Measurements from ENCODE around the gene AHDC1. TPM values are rescaled to one million over a fixed set of nuclear protein-coding genes. Genes with fewer than 3 reads are reported as not detected.

Gene AHDC1
- total and polyA plus RNA-seq, 8 donors, result 10.4 to 27.5 (median 14.9) TPM

GRCh38 chr1:27585684-27586083, 18.3 kb downstream of the AHDC1 start:
- H3K9me3 ChIP-seq, result no peaks in the 10 kb centered on the region
- H3K4me1 ChIP-seq, result no peaks in the 10 kb centered on the region
- no peaks in the 10 kb centered on the region for H3K27me3 ChIP-seq
- no peak overlapping the region for H3K27ac ChIP-seq
- intact Hi-C loops (cut with DNase I), result no loop called here
- no peak overlapping the region for H3K4me3 ChIP-seq
- ATAC-seq (no peak), FAIRE-seq (no peak), DNase-seq (peak in 1 of 6 donors; percentile 7)
- TF ChIP-seq, protein P1, sequence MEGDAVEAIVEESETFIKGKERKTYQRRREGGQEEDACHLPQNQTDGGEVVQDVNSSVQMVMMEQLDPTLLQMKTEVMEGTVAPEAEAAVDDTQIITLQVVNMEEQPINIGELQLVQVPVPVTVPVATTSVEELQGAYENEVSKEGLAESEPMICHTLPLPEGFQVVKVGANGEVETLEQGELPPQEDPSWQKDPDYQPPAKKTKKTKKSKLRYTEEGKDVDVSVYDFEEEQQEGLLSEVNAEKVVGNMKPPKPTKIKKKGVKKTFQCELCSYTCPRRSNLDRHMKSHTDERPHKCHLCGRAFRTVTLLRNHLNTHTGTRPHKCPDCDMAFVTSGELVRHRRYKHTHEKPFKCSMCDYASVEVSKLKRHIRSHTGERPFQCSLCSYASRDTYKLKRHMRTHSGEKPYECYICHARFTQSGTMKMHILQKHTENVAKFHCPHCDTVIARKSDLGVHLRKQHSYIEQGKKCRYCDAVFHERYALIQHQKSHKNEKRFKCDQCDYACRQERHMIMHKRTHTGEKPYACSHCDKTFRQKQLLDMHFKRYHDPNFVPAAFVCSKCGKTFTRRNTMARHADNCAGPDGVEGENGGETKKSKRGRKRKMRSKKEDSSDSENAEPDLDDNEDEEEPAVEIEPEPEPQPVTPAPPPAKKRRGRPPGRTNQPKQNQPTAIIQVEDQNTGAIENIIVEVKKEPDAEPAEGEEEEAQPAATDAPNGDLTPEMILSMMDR (IDR thresholded peaks at IDR 0.05), result no peak
- 50 to 52% methylated on average over 3 of the region's 3 CpGs for WGBS, 2 donors
- H3K36me3 ChIP-seq, result no peaks in the 10 kb centered on the region

GRCh38 chr1:27584453-27584852, 19.5 kb downstream of the AHDC1 start:
- no peak overlapping the region for H3K27ac ChIP-seq
- no peaks in the 10 kb centered on the region for H3K27me3 ChIP-seq
- TF ChIP-seq, protein P1 (IDR thresholded peaks at IDR 0.05), result no peak
- WGBS, 2 donors, result 97% methylated on average over 3 of the region's 3 CpGs
- DNase-seq, result no peak
- no peak for FAIRE-seq
- no peaks in the 10 kb centered on the region for H3K36me3 ChIP-seq
- no peaks in the 10 kb centered on the region for H3K9me3 ChIP-seq
- no peak for ATAC-seq
- intact Hi-C loops (cut with DNase I), result no loop called here
- no peak overlapping the region for H3K4me3 ChIP-seq
- H3K4me1 ChIP-seq, result no peaks in the 10 kb centered on the region

DNA sequence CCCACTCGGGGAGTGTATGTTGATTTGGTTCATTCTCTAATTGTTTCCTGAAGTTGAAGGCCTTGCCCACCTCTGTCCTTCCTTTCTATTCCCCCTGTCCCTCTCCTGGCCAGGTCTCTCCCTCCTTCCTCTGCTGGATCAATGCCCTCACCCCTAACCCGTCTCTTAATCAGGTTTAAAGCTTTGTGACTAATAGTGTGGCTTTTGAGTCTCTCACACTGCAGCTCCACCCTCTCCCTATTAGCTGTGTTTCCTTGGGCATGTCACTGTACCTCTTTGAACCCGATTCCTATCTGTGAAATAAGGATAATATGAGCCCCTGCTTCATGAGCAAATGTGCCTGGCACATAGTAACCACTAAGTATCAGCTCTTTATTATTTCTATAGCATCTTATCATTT, 20.5 kb downstream of the AHDC1 start:
- no peak for ATAC-seq
- H3K27ac ChIP-seq, result no peak overlapping the region
- FAIRE-seq, result no peak
- TF ChIP-seq, protein P1 (IDR thresholded peaks at IDR 0.05), result no peak
- DNase-seq, result no peak
- H3K36me3 ChIP-seq, result no peaks in the 10 kb centered on the region
- no peak overlapping the region for H3K4me3 ChIP-seq
- 75 to 80% methylated on average over 3 of the region's 3 CpGs for WGBS, 2 donors
- H3K27me3 ChIP-seq, result no peaks in the 10 kb centered on the region
- no peaks in the 10 kb centered on the region for H3K4me1 ChIP-seq
- intact Hi-C loops (cut with DNase I), result no loop called here
- H3K9me3 ChIP-seq, result no peaks in the 10 kb centered on the region

DNA sequence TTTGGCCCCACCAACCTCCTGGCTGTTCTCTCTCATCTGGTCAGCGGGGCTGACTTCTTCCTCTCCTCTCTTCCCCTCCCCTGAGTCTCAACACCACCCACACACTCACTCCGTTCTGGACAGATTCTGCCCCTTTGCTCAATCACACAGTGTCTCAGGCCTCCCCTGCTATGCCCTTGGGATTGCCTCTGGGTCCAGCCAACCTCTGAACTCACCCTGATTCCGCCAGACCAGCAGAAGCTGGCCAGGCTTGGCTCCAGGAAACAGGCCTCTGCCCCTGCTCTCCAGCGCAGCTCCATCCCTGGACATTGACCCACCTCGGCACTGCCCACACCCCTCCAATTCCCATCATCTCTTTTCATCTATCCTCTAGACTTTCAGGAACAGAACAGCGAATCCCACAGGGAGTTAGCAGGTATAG, 22.1 kb downstream of the AHDC1 start:
- FAIRE-seq (no peak), DNase-seq (peak in 1 of 6 donors; percentile 10), ATAC-seq (peak in 1 of 4 donors; percentile 23)
- H3K36me3 ChIP-seq, result no peaks in the 10 kb centered on the region
- H3K4me3 ChIP-seq, result no peak overlapping the region
- 91 to 93% methylated on average over 6 of the region's 6 CpGs for WGBS, 2 donors
- no peaks in the 10 kb centered on the region for H3K27me3 ChIP-seq
- TF ChIP-seq, protein P1 (IDR thresholded peaks at IDR 0.05), result no peak
- no peaks in the 10 kb centered on the region for H3K9me3 ChIP-seq
- H3K27ac ChIP-seq, result no peak overlapping the region
- intact Hi-C loops (cut with DNase I), result no loop called here
- H3K4me1 ChIP-seq, result no peaks in the 10 kb centered on the region

DNA sequence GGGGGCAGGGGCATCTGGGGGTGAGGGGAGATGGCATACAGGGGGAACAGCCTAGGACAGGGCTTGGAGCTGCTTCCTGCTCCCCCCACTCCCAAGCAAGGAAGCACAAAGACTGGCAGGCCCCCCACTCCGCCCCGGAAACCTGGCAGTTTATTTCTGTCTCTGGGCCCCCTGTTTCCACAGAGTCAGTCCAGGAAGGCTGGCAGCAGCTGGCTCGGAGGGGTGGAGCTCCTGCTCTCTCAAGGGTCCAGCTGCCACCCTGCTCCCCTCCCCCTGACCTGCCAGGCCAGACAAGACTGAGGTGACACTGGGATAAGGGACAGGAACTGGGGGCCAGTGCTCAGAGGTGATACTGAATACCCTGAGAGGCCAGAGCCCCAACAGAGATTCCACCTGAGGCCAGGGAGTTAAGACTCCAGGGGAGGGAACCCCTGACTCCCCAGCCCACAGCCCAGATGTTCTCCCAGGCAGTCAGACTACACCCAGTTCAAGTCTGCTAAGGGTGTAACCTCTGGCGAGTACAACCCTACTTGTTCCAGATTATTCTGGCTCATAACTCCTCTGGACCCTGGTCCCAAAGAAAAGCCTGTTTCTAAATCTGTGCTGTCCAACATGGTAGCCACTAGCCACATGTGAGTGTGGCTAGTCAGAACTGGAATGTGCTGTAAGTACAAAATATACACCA, 26.3 kb downstream of the AHDC1 start:
- TF ChIP-seq, protein P1 (IDR thresholded peaks at IDR 0.05), result no peak
- H3K27me3 ChIP-seq, result no peaks in the 10 kb centered on the region
- H3K4me1 ChIP-seq, result peaks cover 22 to 31% (median 27%) of the 10 kb centered on the region in 3 donors

More for the DNA sequence above, 26.3 kb downstream of the AHDC1 start:
- H3K36me3 ChIP-seq, result no peaks in the 10 kb centered on the region
- no peak overlapping the region for H3K4me3 ChIP-seq
- H3K9me3 ChIP-seq, result no peaks in the 10 kb centered on the region
- 78 to 82% methylated on average over 4 of the region's 4 CpGs for whole genome bisulfite sequencing, 2 donors
- no peak for FAIRE-seq
- intact Hi-C loops (cut with DNase I), result no loop called here
- no peak for ATAC-seq
- no peak overlapping the region for H3K27ac ChIP-seq
- DNase-seq, result peak in 1 of 6 donors; percentile 62

All from pancreas (tissue), 10 donors.